Right lobe of liver (tissue), 4 donors: ENCODE data around the gene KCNS1.
"Not testable (repeated sequence)": the region's sequence is repeated elsewhere in the genome, so short reads cannot be mapped to it uniquely, and the experiment has no call there.

Experiments used
- CTCF ChIP-seq, 4 donors: fragments of 200-600 bp in 3 of 4; fragments of 450-650 bp in 1 of 4; IDR thresholded peaks; one replicate each; pipeline versions ENCODE4 v1.5.1 to v1.8.0; 2016 to 2022; ENCODE audit warnings: antibody characterized with exemption in 4 of 4, mild to moderate bottlenecking in 2 of 4
- POLR2A ChIP-seq: fragments of 450-650 bp; IDR thresholded peaks from one replicate; pipeline ENCODE4 v1.6.1; 2017; ENCODE audit warnings: antibody characterized with exemption, mild to moderate bottlenecking
- donor health status: DM: no; HTN: no; CAD: no.
- donor health status: DM: no; HTN: no; CAD: no.
- donor health status: DM: no; HTN: yes; CAD: no.

GRCh38 chr20:45063107-45063506, 37.8 kb downstream of the KCNS1 start:
- not testable (repeated sequence) for TF ChIP-seq CTCF (IDR thresholded peaks at IDR 0.05); POLR2A
